ENCODE results near the gene PLXDC1. TPM values are rescaled to one million over a fixed set of nuclear protein-coding genes. Genes with fewer than 3 reads are reported as not detected.

Gene PLXDC1
- total and polyA plus RNA-seq, 2 of the 8 experiments (the other 6 are each of a cell fraction or from before 2014, with no cell fraction given): 4.1 to 14.6 TPM

DNA sequence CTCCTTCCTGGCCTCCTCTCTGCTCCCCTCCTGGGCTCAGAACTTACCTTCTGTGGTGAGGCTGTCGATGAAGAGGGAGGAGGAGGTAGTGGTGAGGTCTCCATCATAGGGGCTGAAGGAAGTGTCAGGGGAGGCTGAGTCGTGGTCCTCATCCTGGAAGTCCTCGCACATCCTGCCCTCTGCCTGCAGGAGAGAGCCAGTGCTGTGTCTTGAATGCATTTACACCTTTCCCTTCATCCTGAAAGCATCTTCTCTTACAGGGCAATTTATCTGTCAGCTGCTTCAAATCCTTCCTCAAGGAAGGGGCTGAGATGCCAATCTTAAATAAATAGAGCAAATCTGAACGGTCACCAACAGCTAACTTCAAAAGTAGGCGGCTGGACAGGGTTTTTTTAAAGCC is 73.6 kb downstream of the PLXDC1 start:
- Histone ChIP-seq H3K14ac (ENCODE audit: insufficient read length) (no peak overlapping the region), H4K8ac (ENCODE audit: extremely low read depth, insufficient read depth, low read length) (no peak overlapping the region), H3K27ac (ENCODE audit: low read depth, low read length) (no peak overlapping the region), H4K20me1 (replicated peaks in 1 of 2; ENCODE audit: control insufficient read depth in 1 of 2, insufficient read depth in 2 of 2, low read length in 2 of 2) (no peaks in the 10 kb centered on the region), H3K9ac (replicated peaks in 1 of 4; ENCODE audit: extremely low read depth in 1 of 4, low read depth in 3 of 4, low read length in 3 of 4) (no peak overlapping the region), H2BK120ac (replicated peaks; ENCODE audit: low read depth, low read length) (no peak overlapping the region), H3K23ac (ENCODE audit: insufficient read length) (no peak overlapping the region), H4K91ac (replicated peaks; ENCODE audit: insufficient read length, low read length) (no peak overlapping the region), H2BK20ac (ENCODE audit: low read length) (no peak overlapping the region; the same call in 1 of the 2 replicates), H2BK5ac (ENCODE audit: low read depth, low read length) (no peak overlapping the region), H3K79me1 (ENCODE audit: low read depth, low read length) (no peaks in the 10 kb centered on the region; the same call in 1 of the 2 replicates), H3K4me1 (replicated peaks in 1 of 4; ENCODE audit: control insufficient read depth in 3 of 4, insufficient read depth in 4 of 4, low read length in 3 of 4) (peaks cover 4 to 18% (median 7%) of the 10 kb centered on the region in 4 experiments), H3K9me3 (ENCODE audit: insufficient read depth in 2 of 2, low read depth in 1 of 2, low read length in 1 of 2) (no peaks in the 10 kb centered on the region), H3K23me2 (ENCODE audit: low read depth, low read length) (no peaks in the 10 kb centered on the region), H2AFZ (ENCODE audit: low read length) (no peak overlapping the region), H3K4me3 (ENCODE audit: extremely low read depth in 1 of 4, insufficient read depth in 2 of 4, low read depth in 3 of 4, low read length in 4 of 4) (no peak overlapping the region), H2BK12ac (ENCODE audit: low read depth, low read length) (no peak overlapping the region), H2BK15ac (ENCODE audit: low read length) (no peak overlapping the region), H3K18ac (ENCODE audit: extremely low read depth, low read length) (no peak overlapping the region), H3K56ac (replicated peaks; ENCODE audit: insufficient read length, low read depth, low read length) (no peak overlapping the region), H3K4me2 (ENCODE audit: insufficient read depth in 1 of 2, low read depth in 2 of 2, low read length in 2 of 2) (no peak overlapping the region), H3K27me3 (replicated peaks in 1 of 4; ENCODE audit: control insufficient read depth in 3 of 4, extremely low read depth in 1 of 4, insufficient read depth in 3 of 4, low read length in 3 of 4) (no peaks in the 10 kb centered on the region), H3K79me2 (ENCODE audit: control insufficient read depth in 1 of 2, insufficient read depth in 2 of 2, low read length in 2 of 2) (no peaks in the 10 kb centered on the region), H3K4ac (replicated peaks; ENCODE audit: insufficient read length, low read depth, low read length) (no peak overlapping the region), H4K5ac (ENCODE audit: insufficient read length, low read depth, low read length) (no peak overlapping the region), H2AK5ac (ENCODE audit: low read depth, low read length) (no peak overlapping the region), H3K36me3 (ENCODE audit: control insufficient read depth in 2 of 4, insufficient read depth in 4 of 4, low read length in 3 of 4) (no peaks in the 10 kb centered on the region)
- no peak for DNase-seq (ENCODE audit: low read depth in 1 of 2, low spot score in 2 of 2)
- ChIA-PET CTCF (ENCODE audit: partially characterized antibody) (interaction anchor here (0.7 to 3.9 kb wide), 16 partner anchors 9 to 167 kb away, joined by 3 to 25 read pairs (median 5); partner anchors contain the start of gene PLXDC1), POLR2A (ENCODE audit: partially characterized antibody) (interaction anchor here (1.3 to 1.5 kb wide), 2 partner anchors 10 to 18 kb away, joined by 3 to 5 read pairs; no protein-coding TSS in a partner anchor)
- WGBS, 2 experiments (ENCODE audit: extremely low coverage in 1 of 2, insufficient coverage in 1 of 2, insufficient read length in 1 of 2, insufficient replicate concordance in 2 of 2, low coverage in 1 of 2, low lambda C conversion rate in 2 of 2, missing lambda C conversion rate in 1 of 2): 80% methylated on average over 5 of the region's 5 CpGs; no CpG with 5 or more reads in 1 of the 2 experiments
- peak; percentile 26 to 44; a peak in 3 of 4 replicates for TF ChIP-seq RAD21 (IDR thresholded peaks at IDR 0.05 in 1 of 2, conservative IDR thresholded peaks at IDR 0.05 in 1 of 2; ENCODE audit: low read depth in 2 of 2, low read length in 2 of 2)
- TF ChIP-seq, protein P1, sequence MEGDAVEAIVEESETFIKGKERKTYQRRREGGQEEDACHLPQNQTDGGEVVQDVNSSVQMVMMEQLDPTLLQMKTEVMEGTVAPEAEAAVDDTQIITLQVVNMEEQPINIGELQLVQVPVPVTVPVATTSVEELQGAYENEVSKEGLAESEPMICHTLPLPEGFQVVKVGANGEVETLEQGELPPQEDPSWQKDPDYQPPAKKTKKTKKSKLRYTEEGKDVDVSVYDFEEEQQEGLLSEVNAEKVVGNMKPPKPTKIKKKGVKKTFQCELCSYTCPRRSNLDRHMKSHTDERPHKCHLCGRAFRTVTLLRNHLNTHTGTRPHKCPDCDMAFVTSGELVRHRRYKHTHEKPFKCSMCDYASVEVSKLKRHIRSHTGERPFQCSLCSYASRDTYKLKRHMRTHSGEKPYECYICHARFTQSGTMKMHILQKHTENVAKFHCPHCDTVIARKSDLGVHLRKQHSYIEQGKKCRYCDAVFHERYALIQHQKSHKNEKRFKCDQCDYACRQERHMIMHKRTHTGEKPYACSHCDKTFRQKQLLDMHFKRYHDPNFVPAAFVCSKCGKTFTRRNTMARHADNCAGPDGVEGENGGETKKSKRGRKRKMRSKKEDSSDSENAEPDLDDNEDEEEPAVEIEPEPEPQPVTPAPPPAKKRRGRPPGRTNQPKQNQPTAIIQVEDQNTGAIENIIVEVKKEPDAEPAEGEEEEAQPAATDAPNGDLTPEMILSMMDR (IDR thresholded peaks at IDR 0.05; ENCODE audit: control extremely low read depth in 1 of 3, insufficient read depth in 1 of 3, low read depth in 1 of 3, low read length in 3 of 3): peak; percentile 12 to 49 (median 44); a peak in 3 of 4 replicates
- TF ChIP-seq SRF (IDR thresholded peaks at IDR 0.05; ENCODE audit: low read depth, low read length): no peak
- FAIRE-seq: no peak

Data from H1 (cell line).